ENCODE data around the gene KCNK1.
"Not testable (repeated sequence)": the region's sequence is repeated elsewhere in the genome, so short reads cannot be mapped to it uniquely, and the experiment has no call there.

KCNK1 gene

GRCh38 chr1:233617025-233617424 is 3.1 kb downstream of the KCNK1 start:
- H3K27me3 ChIP-seq (ENCODE audit: control insufficient read depth, insufficient read depth, low read length) = no peaks in the 10 kb centered on the region

GRCh38 chr1:233619414-233619813 is 5.5 kb downstream of the KCNK1 start:
- H3K9me3 ChIP-seq (ENCODE audit: control insufficient read depth, low read length); H3K4me3 ChIP-seq (ENCODE audit: low read depth, low read length); H2AFZ ChIP-seq: not testable (repeated sequence)

More at GRCh38 chr1:233617025-233617424, 3.1 kb downstream of the KCNK1 start:
- Histone ChIP-seq H3K4me1 (no peaks in the 10 kb centered on the region), H3K79me2 (no peaks in the 10 kb centered on the region), H3K36me3 (ENCODE audit: control insufficient read depth, insufficient read depth, low read length) (no peaks in the 10 kb centered on the region), H3K9ac (no peak overlapping the region), H3K4me3 (ENCODE audit: low read depth, low read length) (no peak overlapping the region), H2AFZ (no peak overlapping the region), H3K9me3 (ENCODE audit: control insufficient read depth, low read length) (no peaks in the 10 kb centered on the region), H3K27ac (no peak overlapping the region), H3K4me2 (ENCODE audit: low read length) (no peak overlapping the region)
- no peak for TF ChIP-seq CTCF (IDR thresholded peaks at IDR 0.05)

GRCh38 chr1:233620065-233620464 is 6.2 kb downstream of the KCNK1 start:
- Histone ChIP-seq H3K4me3 (ENCODE audit: low read depth, low read length) (no peak overlapping the region), H3K4me2 (ENCODE audit: low read length) (no peak overlapping the region), H2AFZ (no peak overlapping the region), H3K79me2 (no peaks in the 10 kb centered on the region), H3K36me3 (ENCODE audit: control insufficient read depth, insufficient read depth, low read length) (no peaks in the 10 kb centered on the region), H3K9ac (no peak overlapping the region), H3K4me1 (no peaks in the 10 kb centered on the region), H3K27ac (no peak overlapping the region), H3K27me3 (ENCODE audit: control insufficient read depth, insufficient read depth, low read length) (no peaks in the 10 kb centered on the region), H3K9me3 (ENCODE audit: control insufficient read depth, low read length) (no peaks in the 10 kb centered on the region)
- no peak for TF ChIP-seq CTCF (IDR thresholded peaks at IDR 0.05)

More at GRCh38 chr1:233619414-233619813, 5.5 kb downstream of the KCNK1 start:
- H3K4me1 ChIP-seq; H3K27ac ChIP-seq; H3K36me3 ChIP-seq (ENCODE audit: control insufficient read depth, insufficient read depth, low read length); H3K4me2 ChIP-seq (ENCODE audit: low read length); H3K27me3 ChIP-seq (ENCODE audit: control insufficient read depth, insufficient read depth, low read length); H3K9ac ChIP-seq; H3K79me2 ChIP-seq: not testable (repeated sequence)

GRCh38 chr1:233621923-233622322 is 8.0 kb downstream of the KCNK1 start:
- Histone ChIP-seq H3K9me3 (ENCODE audit: control insufficient read depth, low read length) (no peaks in the 10 kb centered on the region), H3K9ac (no peak overlapping the region), H2AFZ (no peak overlapping the region), H3K36me3 (ENCODE audit: control insufficient read depth, insufficient read depth, low read length) (no peaks in the 10 kb centered on the region), H3K4me3 (ENCODE audit: low read depth, low read length) (no peak overlapping the region), H3K79me2 (no peaks in the 10 kb centered on the region), H3K4me2 (ENCODE audit: low read length) (no peak overlapping the region), H3K27ac (no peak overlapping the region), H3K4me1 (no peaks in the 10 kb centered on the region), H3K27me3 (ENCODE audit: control insufficient read depth, insufficient read depth, low read length) (no peaks in the 10 kb centered on the region)
- TF ChIP-seq CTCF (IDR thresholded peaks at IDR 0.05) = no peak

GRCh38 chr1:233624289-233624688 is 10.4 kb downstream of the KCNK1 start:
- Histone ChIP-seq H3K79me2 (no peaks in the 10 kb centered on the region), H3K9me3 (ENCODE audit: control insufficient read depth, low read length) (no peaks in the 10 kb centered on the region), H3K27me3 (ENCODE audit: control insufficient read depth, insufficient read depth, low read length) (no peaks in the 10 kb centered on the region), H3K36me3 (ENCODE audit: control insufficient read depth, insufficient read depth, low read length) (no peaks in the 10 kb centered on the region), H3K4me2 (ENCODE audit: low read length) (no peak overlapping the region), H2AFZ (no peak overlapping the region), H3K4me1 (no peaks in the 10 kb centered on the region), H3K4me3 (ENCODE audit: low read depth, low read length) (no peak overlapping the region), H3K27ac (no peak overlapping the region), H3K9ac (no peak overlapping the region)
- no peak for TF ChIP-seq CTCF (IDR thresholded peaks at IDR 0.05)

Data from parathyroid adenoma (tissue), 2 donors.